ENCODE data around the gene IGFN1.

GRCh38 chr1:201192261-201192788, 1.7 kb downstream of the IGFN1 start:
- TF ChIP-seq EZH2 (IDR thresholded peaks at IDR 0.05; ENCODE audit: borderline replicate concordance, insufficient read depth, low read length, poor library complexity, severe bottlenecking) (no peak), CTCF (IDR thresholded peaks at IDR 0.05; ENCODE audit: poor library complexity, severe bottlenecking) (no peak), SMC3 (conservative IDR thresholded peaks at IDR 0.05; ENCODE audit: poor library complexity) (no peak), REST (IDR thresholded peaks at IDR 0.05; ENCODE audit: borderline replicate concordance) (no peak), RAD21 (conservative IDR thresholded peaks at IDR 0.05) (no peak), POLR2AphosphoS5 (IDR thresholded peaks at IDR 0.05) (no peak), MXI1 (conservative IDR thresholded peaks at IDR 0.05; ENCODE audit: poor library complexity, severe bottlenecking) (no peak), EP300 (conservative IDR thresholded peaks at IDR 0.05; ENCODE audit: poor library complexity, severe bottlenecking) (no peak)
